ENCODE results near the gene EVL.

GRCh38 chr14:100072783-100073346 lies 7.6 kb downstream of the EVL start:
- TF ChIP-seq ELF4 (IDR thresholded peaks at IDR 0.05) (no peak), FOXA1 (IDR thresholded peaks at IDR 0.05) (no peak)
